Pulmonary artery endothelial cell (primary cell): ENCODE measurements around the gene GRID1. TPM values are rescaled to one million over a fixed set of nuclear protein-coding genes. Genes with fewer than 3 reads are reported as not detected.

Source experiments
- DNase-seq: peaks from one replicate; pipeline ENCODE4 v3.0.0-alpha.2; 2011; ENCODE audit warnings: low read depth, low spot score
- total RNA-seq: library from RNA; depleted of rRNA; stranded (reverse); fragments of >200 nt; gene quantifications from 2 replicates; pipeline ENCODE4 v1.2.3, GENCODE V29; 2014

Gene GRID1
- total RNA-seq, 1 donor from 2014 or later, result not detected

GRCh38 chr10:85558533-85558932, 808.1 kb downstream of the GRID1 start:
- no peak for DNase-seq

- DNase-seq, result no peak
Observed at GRCh38 chr10:85557706-85558105, 808.9 kb downstream of the GRID1 start.

GRCh38 chr10:85557077-85557476, 809.5 kb downstream of the GRID1 start:
- DNase-seq, result no peak

Other genes starting within 250 kb of the GRID1 start
- 53.0 and 60.7 TPM in 2 replicates for gene WAPL, start 155.0 kb upstream of the GRID1 start, total RNA-seq